HCT116 (cell line): ENCODE measurements around the gene HIVEP3. TPM values are rescaled to one million over a fixed set of nuclear protein-coding genes. Genes with fewer than 3 reads are reported as not detected.
A peak's percentile ranks its signal among the peaks of the same experiment; 100 is the strongest.

ENCODE experiments used
- ATAC-seq: fragments of 200-7000 bp; cut with Tn5 transposase; 2 replicates; pipeline ENCODE4 v1.9.1; 2020; ENCODE audit warnings: mild to moderate bottlenecking, moderate library complexity
- BruUV-seq: library from RNA; stranded (reverse); fragments of 400-500 nt; replicated peaks from 2 replicates; lab custom pipeline; 2021; lab: Mats Ljungman, UMichigan
- CTCF ChIA-PET: fragments of 300-600 bp; sonication (Branson Sonifier 250); formaldehyde crosslinking; loops from one replicate; lab custom pipeline; 2021; ENCODE audit warnings: antibody characterized with exemption; lab: Charles Lee
- POLR2A ChIA-PET: fragments of 300-600, 350-600 bp; sonication (Branson Sonifier 250); formaldehyde crosslinking; loops from one replicate; lab custom pipeline; 2021; ENCODE audit warnings: antibody characterized with exemption; lab: Charles Lee
- RAD21 ChIA-PET, 2 experiments: fragments of 300-600 bp; sonication (Branson Sonifier 250); formaldehyde crosslinking; loops; one replicate each; lab custom pipeline; 2023; ENCODE audit warnings: low total read pairs in 2 of 2; ENCODE audit not compliant: uncharacterized antibody in 2 of 2, unreplicated experiment in 2 of 2, low non-redundant PET in 1 of 2; lab: Charles Lee
- DNase-seq: peaks from one replicate; pipeline ENCODE4 v3.0.0-alpha.2; 2010; ENCODE audit warnings: low read depth, low spot score
- H2AFZ ChIP-seq: fragments of 200-600 bp; shearing (Covaris generic), sonication (generic); 2 replicates; pipeline ENCODE4 v1.6.1; 2017; ENCODE audit warnings: low read depth, mixed run types, mixed read lengths, antibody characterized with exemption, low read length; ENCODE audit not compliant: poor library complexity, severe bottlenecking
- H3K27ac ChIP-seq: 2 replicates; pipeline ENCODE4 v1.5.1; 2012; ENCODE audit warnings: low read depth, low read length
- H3K27me3 ChIP-seq: fragments of 200-600 bp; sonication (generic); 2 replicates; pipeline ENCODE4 v1.6.1; 2016; ENCODE audit warnings: mixed run types, low read length, mixed read lengths; ENCODE audit not compliant: insufficient read depth
- H3K36me3 ChIP-seq, 2 experiments: fragments of 200-500 bp in 1 of 2; fragments of 200-600 bp in 1 of 2; sonication (Bioruptor generic) in 1 of 2; sonication (generic) in 1 of 2; 2 replicates each; pipeline versions ENCODE4 v1.5.1 to v1.6.1; 2014 to 2016; ENCODE audit warnings: low read length in 2 of 2, inconsistent platforms in 1 of 2, mixed read lengths in 1 of 2, mixed run types in 1 of 2; ENCODE audit not compliant: insufficient read depth in 2 of 2, control insufficient read depth in 1 of 2
- H3K4me1 ChIP-seq, 2 experiments: fragments of 200-600 bp in 1 of 2; sonication (generic) in 1 of 2; 2 replicates each; pipeline versions ENCODE4 v1.5.1 to v1.6.1; 2012 to 2017; ENCODE audit warnings: low read length in 2 of 2, inconsistent platforms in 1 of 2, mild to moderate bottlenecking in 1 of 2, mixed read lengths in 1 of 2, mixed run types in 1 of 2, moderate library complexity in 1 of 2; ENCODE audit not compliant: insufficient read depth in 2 of 2, control insufficient read depth in 1 of 2
- H3K4me2 ChIP-seq: fragments of 200-600 bp; sonication (generic); 2 replicates; pipeline ENCODE4 v1.6.1; 2017; ENCODE audit warnings: mixed run types, low read length, mixed read lengths
- H3K4me3 ChIP-seq, 2 experiments: fragments of 200-600 bp in 1 of 2; sonication (generic) in 1 of 2; replicated peaks in 1 of 2; 2 replicates each; pipeline ENCODE4 v1.5.1; 2011 to 2016; ENCODE audit warnings: low read length in 2 of 2, control low read depth in 1 of 2, low read depth in 1 of 2, mild to moderate bottlenecking in 1 of 2, mixed read lengths in 1 of 2, mixed run types in 1 of 2
- H3K79me2 ChIP-seq: fragments of 200-600 bp; sonication (generic); 2 replicates; pipeline ENCODE4 v1.6.1; 2017; ENCODE audit warnings: mild to moderate bottlenecking, mixed run types, low read length, moderate library complexity, mixed read lengths; ENCODE audit not compliant: insufficient read depth
- H3K9ac ChIP-seq: fragments of 200-600 bp; sonication (generic); 2 replicates; pipeline ENCODE4 v1.6.1; 2016; ENCODE audit warnings: low read length, mixed read lengths
- H3K9me2 ChIP-seq: fragments of 200-600 bp; sonication (generic), shearing (Covaris generic); 2 replicates; pipeline ENCODE4 v1.6.1; 2017; ENCODE audit warnings: mixed run types, mild to moderate bottlenecking, moderate library complexity; ENCODE audit not compliant: insufficient read depth
- H3K9me3 ChIP-seq, 2 experiments: fragments of 200-500 bp in 1 of 2; fragments of 200-600 bp in 1 of 2; sonication (Bioruptor generic) in 1 of 2; sonication (generic) in 1 of 2; 2 replicates each; pipeline ENCODE4 v1.6.1; 2014 to 2017; ENCODE audit warnings: low read length in 2 of 2, mixed read lengths in 2 of 2, inconsistent platforms in 1 of 2, low read depth in 1 of 2, mild to moderate bottlenecking in 1 of 2, mixed run types in 1 of 2, moderate library complexity in 1 of 2; ENCODE audit not compliant: control insufficient read depth in 1 of 2, insufficient read depth in 1 of 2
- H4K20me1 ChIP-seq: fragments of 200-600 bp; sonication (generic), shearing (Covaris generic); 2 replicates; pipeline ENCODE4 v1.6.1; 2017; ENCODE audit warnings: mixed run types, mild to moderate bottlenecking, moderate library complexity; ENCODE audit not compliant: insufficient read depth
- CBX3 ChIP-seq: IDR thresholded peaks from 2 replicates; pipeline ENCODE4 v1.6.1; 2012; ENCODE audit warnings: low read depth
- CEBPB ChIP-seq: IDR thresholded peaks from 2 replicates; pipeline ENCODE4 v1.6.1; 2012; ENCODE audit warnings: low read depth
- ELF1 ChIP-seq: IDR thresholded peaks from 2 replicates; pipeline ENCODE4 v1.6.1; 2012; ENCODE audit warnings: low read depth, borderline replicate concordance
- EZH2 ChIP-seq: fragments of 200-600 bp; sonication (generic); IDR thresholded peaks from 2 replicates; pipeline ENCODE4 v1.6.1; 2017; ENCODE audit warnings: antibody characterized with exemption, mixed run types
- EZH2phosphoT487 ChIP-seq: fragments of 200-600 bp; IDR thresholded peaks from 2 replicates; pipeline ENCODE4 v1.6.1; 2018; ENCODE audit warnings: antibody characterized with exemption, borderline replicate concordance
- FOSL1 ChIP-seq: IDR thresholded peaks from 2 replicates; pipeline ENCODE4 v1.6.1; 2012; ENCODE audit warnings: low read depth
- JUND ChIP-seq: IDR thresholded peaks from 2 replicates; pipeline ENCODE4 v1.6.1; 2012
- POLR2A ChIP-seq: IDR thresholded peaks from 2 replicates; pipeline ENCODE4 v1.7.0; 2011; ENCODE audit warnings: borderline replicate concordance; ENCODE audit not compliant: insufficient read depth, insufficient read length; ENCODE audit errors: extremely low read depth
- POLR2AphosphoS5 ChIP-seq: IDR thresholded peaks from 2 replicates; pipeline ENCODE4 v1.6.1; 2011; ENCODE audit warnings: mild to moderate bottlenecking, low read depth, low read length, moderate library complexity
- RAD21 ChIP-seq: IDR thresholded peaks from 2 replicates; pipeline ENCODE4 v1.6.1; 2012; ENCODE audit warnings: low read depth, mild to moderate bottlenecking
- SP1 ChIP-seq: IDR thresholded peaks from 2 replicates; pipeline ENCODE4 v1.6.1; 2012; ENCODE audit warnings: low read depth
- SRF ChIP-seq: IDR thresholded peaks from 2 replicates; pipeline ENCODE4 v1.6.1; 2012; ENCODE audit warnings: low read depth
- TCF7L2 ChIP-seq: IDR thresholded peaks from 2 replicates; pipeline ENCODE4 v1.7.0; 2011; ENCODE audit warnings: borderline replicate concordance, inconsistent platforms; ENCODE audit not compliant: insufficient read depth, insufficient read length; ENCODE audit errors: extremely low read depth
- YY1 ChIP-seq: IDR thresholded peaks from 2 replicates; pipeline ENCODE4 v1.6.1; 2011; ENCODE audit warnings: low read length, low read depth, moderate library complexity, mild to moderate bottlenecking; ENCODE audit not compliant: insufficient replicate concordance; ENCODE audit errors: extremely low read depth
- ZFX ChIP-seq: fragments of 450-650 bp; IDR thresholded peaks from 2 replicates; pipeline ENCODE4 v1.6.1; 2017
- ZNF274 ChIP-seq: fragments of 200-500 bp; sonication (Bioruptor generic); IDR thresholded peaks from 2 replicates; pipeline ENCODE4 v1.6.1; 2014; ENCODE audit warnings: mild to moderate bottlenecking, low read depth, low read length, inconsistent platforms
- intact Hi-C: fragments of 100-400 bp; cut with micrococcal nuclease; formaldehyde crosslinking; loops from 2 replicates; pipeline ENCODE4 v1.10.0; 2022
- total RNA-seq: library from RNA; stranded (reverse); gene quantifications from one replicate; pipeline ENCODE4 v1.2.1, GENCODE V29; 2021; ENCODE audit not compliant: unreplicated experiment
- TF ChIP-seq, protein P1 (sequence below): IDR thresholded peaks from 2 replicates; pipeline ENCODE4 v1.6.1; 2012; ENCODE audit warnings: low read depth
- TF ChIP-seq, protein P2 (sequence below): IDR thresholded peaks from 2 replicates; pipeline ENCODE4 v1.6.1; 2011; ENCODE audit warnings: mild to moderate bottlenecking, low read length, moderate library complexity; ENCODE audit not compliant: insufficient replicate concordance; ENCODE audit errors: extremely low read depth
- TF ChIP-seq, protein P3 (sequence below): IDR thresholded peaks from 2 replicates; pipeline ENCODE4 v1.6.1; 2012
- TF ChIP-seq, protein P4 (sequence below), 3 experiments: fragments of 200-600 bp in 1 of 3; sonication (generic) in 1 of 3; IDR thresholded peaks in 2 of 3; conservative IDR thresholded peaks in 1 of 3; 2 replicates each; pipeline ENCODE4 v1.5.1; 2012 to 2017; ENCODE audit warnings: low read depth in 2 of 3, low read length in 2 of 3, antibody characterized with exemption in 1 of 3, borderline replicate concordance in 1 of 3, control low read depth in 1 of 3, mild to moderate bottlenecking in 1 of 3, mixed read lengths in 1 of 3, mixed run types in 1 of 3, moderate library complexity in 1 of 3; ENCODE audit not compliant: insufficient read depth in 1 of 3
- TF ChIP-seq, protein P5 (sequence below): IDR thresholded peaks from 2 replicates; pipeline ENCODE4 v1.6.1; 2012

HIVEP3 gene
- total RNA-seq, 1 experiment from 2014 or later: 7.1 TPM

DNA sequence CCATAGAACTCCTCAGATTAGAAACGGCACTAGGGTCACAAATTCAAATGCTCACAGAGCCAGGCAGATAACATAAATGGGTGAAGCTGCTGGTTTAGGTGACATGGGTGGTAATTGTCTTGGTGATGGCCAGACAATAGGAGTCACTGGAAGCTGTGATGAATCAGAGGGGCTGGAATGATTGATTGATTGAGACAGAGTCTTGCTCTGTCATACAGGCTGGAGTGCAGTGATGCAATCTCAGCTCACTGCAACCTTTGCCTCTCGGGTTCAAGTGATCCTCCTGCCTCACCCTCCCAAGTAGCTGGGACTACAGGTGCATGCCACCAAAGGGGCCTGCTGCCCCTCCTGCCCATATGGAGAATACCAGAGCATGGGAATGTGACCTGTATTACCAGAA is 63.0 kb downstream of the HIVEP3 start:
- H3K9ac ChIP-seq: no peak overlapping the region
- peaks cover 30% of the 10 kb centered on the region in 2 experiments for H3K4me1 ChIP-seq
- H3K4me3 ChIP-seq: no peak overlapping the region
- 0 out of 2 replicates have a peak, but pooled peaks cover 4% of the 10 kb centered on the region for H3K27me3 ChIP-seq
- POLR2A ChIA-PET: no interaction called here
- H3K79me2 ChIP-seq: no peaks in the 10 kb centered on the region
- no peaks in the 10 kb centered on the region for H4K20me1 ChIP-seq
- H3K4me2 ChIP-seq: peak overlapping the region; percentile 9; the same call in 1 of the 2 replicates
- DNase-seq (no peak), ATAC-seq (peak; percentile 67)
- no peaks in the 10 kb centered on the region for H3K9me2 ChIP-seq
- no peaks in the 10 kb centered on the region for H3K36me3 ChIP-seq
- no TSS peak for BruUV-seq
- no peak overlapping the region for H2AFZ ChIP-seq
- no peaks in the 10 kb centered on the region for H3K9me3 ChIP-seq
- CTCF ChIA-PET: no interaction called here
- intact Hi-C loops: no loop called here
- no peak overlapping the region for H3K27ac ChIP-seq
- RAD21 ChIA-PET: no interaction called here
- TF ChIP-seq, protein P1, sequence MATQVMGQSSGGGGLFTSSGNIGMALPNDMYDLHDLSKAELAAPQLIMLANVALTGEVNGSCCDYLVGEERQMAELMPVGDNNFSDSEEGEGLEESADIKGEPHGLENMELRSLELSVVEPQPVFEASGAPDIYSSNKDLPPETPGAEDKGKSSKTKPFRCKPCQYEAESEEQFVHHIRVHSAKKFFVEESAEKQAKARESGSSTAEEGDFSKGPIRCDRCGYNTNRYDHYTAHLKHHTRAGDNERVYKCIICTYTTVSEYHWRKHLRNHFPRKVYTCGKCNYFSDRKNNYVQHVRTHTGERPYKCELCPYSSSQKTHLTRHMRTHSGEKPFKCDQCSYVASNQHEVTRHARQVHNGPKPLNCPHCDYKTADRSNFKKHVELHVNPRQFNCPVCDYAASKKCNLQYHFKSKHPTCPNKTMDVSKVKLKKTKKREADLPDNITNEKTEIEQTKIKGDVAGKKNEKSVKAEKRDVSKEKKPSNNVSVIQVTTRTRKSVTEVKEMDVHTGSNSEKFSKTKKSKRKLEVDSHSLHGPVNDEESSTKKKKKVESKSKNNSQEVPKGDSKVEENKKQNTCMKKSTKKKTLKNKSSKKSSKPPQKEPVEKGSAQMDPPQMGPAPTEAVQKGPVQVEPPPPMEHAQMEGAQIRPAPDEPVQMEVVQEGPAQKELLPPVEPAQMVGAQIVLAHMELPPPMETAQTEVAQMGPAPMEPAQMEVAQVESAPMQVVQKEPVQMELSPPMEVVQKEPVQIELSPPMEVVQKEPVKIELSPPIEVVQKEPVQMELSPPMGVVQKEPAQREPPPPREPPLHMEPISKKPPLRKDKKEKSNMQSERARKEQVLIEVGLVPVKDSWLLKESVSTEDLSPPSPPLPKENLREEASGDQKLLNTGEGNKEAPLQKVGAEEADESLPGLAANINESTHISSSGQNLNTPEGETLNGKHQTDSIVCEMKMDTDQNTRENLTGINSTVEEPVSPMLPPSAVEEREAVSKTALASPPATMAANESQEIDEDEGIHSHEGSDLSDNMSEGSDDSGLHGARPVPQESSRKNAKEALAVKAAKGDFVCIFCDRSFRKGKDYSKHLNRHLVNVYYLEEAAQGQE: no peak
- TF ChIP-seq ZNF274 (no peak), ELF1 (no peak), YY1 (no peak), SP1 (peak; percentile 49; the same call in 1 of the 2 replicates), POLR2A (no peak), JUND (peak; percentile 61), CBX3 (0 out of 2 replicates have a peak, but pooled peaks have one; percentile 56), RAD21 (peak; percentile 22), EZH2 (no peak), SRF (no peak), FOSL1 (peak; percentile 66), CEBPB (peak; percentile 95), ZFX (no peak), POLR2AphosphoS5 (no peak), TCF7L2 (no peak), EZH2phosphoT487 (no peak)
- TF ChIP-seq, protein P2, sequence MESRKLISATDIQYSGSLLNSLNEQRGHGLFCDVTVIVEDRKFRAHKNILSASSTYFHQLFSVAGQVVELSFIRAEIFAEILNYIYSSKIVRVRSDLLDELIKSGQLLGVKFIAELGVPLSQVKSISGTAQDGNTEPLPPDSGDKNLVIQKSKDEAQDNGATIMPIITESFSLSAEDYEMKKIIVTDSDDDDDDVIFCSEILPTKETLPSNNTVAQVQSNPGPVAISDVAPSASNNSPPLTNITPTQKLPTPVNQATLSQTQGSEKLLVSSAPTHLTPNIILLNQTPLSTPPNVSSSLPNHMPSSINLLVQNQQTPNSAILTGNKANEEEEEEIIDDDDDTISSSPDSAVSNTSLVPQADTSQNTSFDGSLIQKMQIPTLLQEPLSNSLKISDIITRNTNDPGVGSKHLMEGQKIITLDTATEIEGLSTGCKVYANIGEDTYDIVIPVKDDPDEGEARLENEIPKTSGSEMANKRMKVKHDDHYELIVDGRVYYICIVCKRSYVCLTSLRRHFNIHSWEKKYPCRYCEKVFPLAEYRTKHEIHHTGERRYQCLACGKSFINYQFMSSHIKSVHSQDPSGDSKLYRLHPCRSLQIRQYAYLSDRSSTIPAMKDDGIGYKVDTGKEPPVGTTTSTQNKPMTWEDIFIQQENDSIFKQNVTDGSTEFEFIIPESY: no peak
- TF ChIP-seq, protein P3, sequence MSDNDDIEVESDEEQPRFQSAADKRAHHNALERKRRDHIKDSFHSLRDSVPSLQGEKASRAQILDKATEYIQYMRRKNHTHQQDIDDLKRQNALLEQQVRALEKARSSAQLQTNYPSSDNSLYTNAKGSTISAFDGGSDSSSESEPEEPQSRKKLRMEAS: 0 out of 2 replicates have a peak, but pooled peaks have one; percentile 26
- TF ChIP-seq, protein P4, sequence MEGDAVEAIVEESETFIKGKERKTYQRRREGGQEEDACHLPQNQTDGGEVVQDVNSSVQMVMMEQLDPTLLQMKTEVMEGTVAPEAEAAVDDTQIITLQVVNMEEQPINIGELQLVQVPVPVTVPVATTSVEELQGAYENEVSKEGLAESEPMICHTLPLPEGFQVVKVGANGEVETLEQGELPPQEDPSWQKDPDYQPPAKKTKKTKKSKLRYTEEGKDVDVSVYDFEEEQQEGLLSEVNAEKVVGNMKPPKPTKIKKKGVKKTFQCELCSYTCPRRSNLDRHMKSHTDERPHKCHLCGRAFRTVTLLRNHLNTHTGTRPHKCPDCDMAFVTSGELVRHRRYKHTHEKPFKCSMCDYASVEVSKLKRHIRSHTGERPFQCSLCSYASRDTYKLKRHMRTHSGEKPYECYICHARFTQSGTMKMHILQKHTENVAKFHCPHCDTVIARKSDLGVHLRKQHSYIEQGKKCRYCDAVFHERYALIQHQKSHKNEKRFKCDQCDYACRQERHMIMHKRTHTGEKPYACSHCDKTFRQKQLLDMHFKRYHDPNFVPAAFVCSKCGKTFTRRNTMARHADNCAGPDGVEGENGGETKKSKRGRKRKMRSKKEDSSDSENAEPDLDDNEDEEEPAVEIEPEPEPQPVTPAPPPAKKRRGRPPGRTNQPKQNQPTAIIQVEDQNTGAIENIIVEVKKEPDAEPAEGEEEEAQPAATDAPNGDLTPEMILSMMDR (IDR thresholded peaks at IDR 0.05 in 2 of 3, conservative IDR thresholded peaks at IDR 0.05 in 1 of 3; ENCODE audit: borderline replicate concordance in 1 of 3, insufficient read depth in 1 of 3, low read depth in 2 of 3, low read length in 2 of 3): no peak
- TF ChIP-seq, protein P5, sequence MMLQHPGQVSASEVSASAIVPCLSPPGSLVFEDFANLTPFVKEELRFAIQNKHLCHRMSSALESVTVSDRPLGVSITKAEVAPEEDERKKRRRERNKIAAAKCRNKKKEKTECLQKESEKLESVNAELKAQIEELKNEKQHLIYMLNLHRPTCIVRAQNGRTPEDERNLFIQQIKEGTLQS: peak; percentile 94; the same call in 1 of the 2 replicates
